T-helper 2 cell treated with Interferon-gamma antibody and Interleukin-4, amounts not matched to agents 5 μg/mL and 100 μg/mL, for 36 hours (primary cell): ENCODE measurements around the gene THBS4.

Source experiments
- DNase-seq: peaks from one replicate; pipeline ENCODE4 v3.0.0; 2021; ENCODE audit warnings: low spot score
- H3K27ac Mint-ChIP-seq: one replicate; pipeline ENCODE4 v1.8.0; 2021; ENCODE audit warnings: mild to moderate bottlenecking, mixed read lengths
- H3K27me3 Mint-ChIP-seq: one replicate; pipeline ENCODE4 v1.8.0; 2021; ENCODE audit warnings: low read depth, mixed read lengths
- H3K36me3 Mint-ChIP-seq: one replicate; pipeline ENCODE4 v1.8.0; 2021; ENCODE audit warnings: low read depth, mixed read lengths
- H3K4me1 Mint-ChIP-seq: one replicate; pipeline ENCODE4 v1.8.0; 2021; ENCODE audit warnings: low read depth, mixed read lengths
- H3K4me3 Mint-ChIP-seq: one replicate; pipeline ENCODE4 v1.8.0; 2022; ENCODE audit warnings: mild to moderate bottlenecking, moderate library complexity, mixed read lengths
- H3K9me3 Mint-ChIP-seq: one replicate; pipeline ENCODE4 v1.8.0; 2021; ENCODE audit warnings: mixed read lengths

THBS4 gene

DNA sequence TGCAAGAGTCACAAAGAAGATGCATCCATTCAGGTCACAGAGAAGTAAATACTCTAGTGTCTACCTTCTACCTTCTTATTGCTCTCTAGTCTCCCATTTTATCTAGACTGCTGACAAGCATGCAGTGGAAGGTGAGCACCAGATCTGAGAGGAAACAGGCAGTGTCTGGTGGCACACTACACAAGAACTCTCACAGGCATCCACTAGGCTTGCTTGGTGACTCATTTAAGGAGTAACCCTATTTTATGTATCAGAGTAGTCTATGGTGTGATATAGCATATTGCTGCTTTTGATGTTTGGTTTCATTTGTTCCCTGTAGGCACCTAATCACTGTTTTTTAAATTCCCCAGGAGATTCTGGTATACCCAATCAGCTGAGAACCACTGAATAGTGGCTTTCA is 1.6 kb upstream of the THBS4 start:
- H3K36me3 Mint-ChIP-seq: no peaks in the 10 kb centered on the region
- H3K4me3 Mint-ChIP-seq: peak overlapping the region; percentile 24
- peaks cover 34% of the 10 kb centered on the region for H3K27me3 Mint-ChIP-seq
- H3K27ac Mint-ChIP-seq: peak overlapping the region; percentile 8
- H3K9me3 Mint-ChIP-seq: no peaks in the 10 kb centered on the region
- peak; percentile 28 for DNase-seq
- H3K4me1 Mint-ChIP-seq: peaks cover 36% of the 10 kb centered on the region

DNA sequence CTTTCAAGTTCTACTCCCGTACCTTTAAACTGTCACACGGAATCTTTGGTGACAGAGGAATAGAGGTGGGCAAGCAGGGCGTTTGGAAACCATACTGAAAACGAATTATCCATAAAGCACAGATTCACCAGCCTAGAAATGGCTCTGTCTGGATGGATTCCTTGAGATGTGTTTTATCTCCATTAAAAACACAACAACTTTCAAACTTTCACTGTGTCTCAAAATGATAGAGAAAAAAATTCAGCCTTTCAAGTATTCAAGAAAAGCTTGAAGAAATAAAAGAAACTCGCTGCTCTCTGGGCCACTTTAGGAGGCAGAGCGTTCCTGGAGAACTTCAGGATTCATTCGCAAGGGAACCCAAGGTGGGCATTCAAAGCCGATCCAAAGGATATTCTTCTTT is 589 bp upstream of the THBS4 start:
- Mint-ChIP-seq H3K27me3 (peaks cover 34% of the 10 kb centered on the region), H3K36me3 (no peaks in the 10 kb centered on the region), H3K4me3 (peak overlapping the region; percentile 68), H3K27ac (no peak overlapping the region), H3K4me1 (peaks cover 33% of the 10 kb centered on the region), H3K9me3 (no peaks in the 10 kb centered on the region)
- no peak for DNase-seq

DNA sequence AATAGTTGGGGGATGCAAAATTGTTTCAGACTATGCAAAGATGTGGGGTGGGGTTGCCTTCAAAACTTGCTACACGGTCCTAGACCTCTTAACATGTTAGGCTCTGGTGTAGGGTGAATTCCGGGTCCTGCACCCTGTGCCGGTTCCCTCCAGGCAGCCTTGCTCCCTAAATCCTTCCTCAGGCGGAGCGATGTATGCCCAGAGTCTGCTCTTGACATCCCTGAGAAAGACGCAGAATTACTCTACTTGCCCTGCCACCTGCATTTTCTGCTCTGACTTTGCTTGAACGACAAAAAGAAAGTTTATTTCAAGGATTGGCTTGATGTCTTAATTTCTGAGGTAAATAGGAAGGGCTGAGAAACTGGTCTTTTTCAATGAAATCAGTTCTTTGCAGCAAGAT is 691 bp downstream of the THBS4 start:
- Mint-ChIP-seq H3K9me3 (no peaks in the 10 kb centered on the region), H3K4me1 (peaks cover 32% of the 10 kb centered on the region), H3K4me3 (peak overlapping the region; percentile 58), H3K36me3 (no peaks in the 10 kb centered on the region), H3K27ac (no peak overlapping the region), H3K27me3 (peaks cover 36% of the 10 kb centered on the region)
- no peak for DNase-seq

DNA sequence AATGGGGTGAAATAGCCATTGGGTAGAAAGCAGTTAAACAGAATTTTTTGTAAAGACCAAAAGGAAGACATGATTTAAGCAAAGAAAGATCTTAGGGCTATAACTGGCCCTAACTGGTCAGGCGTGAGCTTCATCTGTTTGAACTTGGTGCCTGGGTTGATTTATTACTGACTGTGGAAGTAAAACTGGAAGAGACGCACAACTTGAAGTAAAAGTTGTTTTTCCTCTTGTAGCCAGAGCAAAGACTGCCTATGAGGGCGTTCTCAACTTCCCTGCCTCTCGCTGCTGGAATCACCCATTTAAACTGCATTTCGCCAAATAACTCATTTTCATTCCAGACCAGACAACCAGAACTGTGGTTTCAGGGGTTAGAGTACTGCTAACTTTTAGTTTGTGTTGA is 1.5 kb downstream of the THBS4 start:
- DNase-seq: no peak
- Mint-ChIP-seq H3K27me3 (peaks cover 36% of the 10 kb centered on the region), H3K4me3 (no peak overlapping the region), H3K36me3 (no peaks in the 10 kb centered on the region), H3K4me1 (peaks cover 26% of the 10 kb centered on the region), H3K27ac (no peak overlapping the region), H3K9me3 (no peaks in the 10 kb centered on the region)

DNA sequence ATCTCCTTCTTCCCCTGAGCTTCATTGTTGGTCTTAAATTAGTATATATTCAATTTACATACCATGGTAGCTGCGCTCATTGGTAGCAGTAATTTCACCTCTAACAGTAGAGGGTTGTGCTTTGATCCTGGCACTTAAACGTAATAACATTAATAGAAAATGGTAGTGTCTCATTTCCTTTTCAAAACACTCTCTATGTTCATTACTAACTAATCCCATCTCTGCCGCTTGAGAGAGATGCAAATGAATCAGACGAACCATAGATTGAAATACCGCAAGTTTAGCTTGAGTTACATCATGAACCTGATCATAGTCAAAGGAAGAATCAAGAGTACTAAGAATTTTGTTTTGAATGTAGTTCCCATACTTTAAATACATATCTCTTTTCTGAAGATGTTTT is 2.2 kb downstream of the THBS4 start:
- Mint-ChIP-seq H3K36me3 (no peaks in the 10 kb centered on the region), H3K27ac (peak overlapping the region; percentile 33), H3K27me3 (peaks cover 36% of the 10 kb centered on the region), H3K4me3 (peak overlapping the region; percentile 16), H3K9me3 (no peaks in the 10 kb centered on the region), H3K4me1 (peaks cover 26% of the 10 kb centered on the region)
- DNase-seq: no peak

DNA sequence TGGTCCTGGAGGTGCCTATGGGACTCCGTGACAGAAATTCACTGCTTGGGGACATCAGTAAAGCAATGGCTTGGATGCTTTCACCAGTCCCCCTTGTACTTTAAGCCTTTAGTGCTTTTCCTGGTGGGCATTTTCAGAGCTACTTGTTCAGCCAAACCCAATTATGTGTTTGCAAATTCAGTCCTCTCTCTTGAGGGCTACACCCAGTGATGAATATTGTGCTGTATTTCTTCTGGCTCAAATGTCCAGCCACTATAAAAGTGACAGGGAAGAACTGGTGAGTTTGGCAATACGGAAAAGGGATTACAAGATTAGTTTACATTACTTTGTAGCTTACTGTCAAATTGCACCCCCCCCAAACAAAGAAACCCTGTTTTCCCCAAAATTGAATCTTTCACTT is 4.5 kb downstream of the THBS4 start:
- H3K4me3 Mint-ChIP-seq: no peak overlapping the region
- H3K9me3 Mint-ChIP-seq: no peaks in the 10 kb centered on the region
- DNase-seq: no peak
- H3K27ac Mint-ChIP-seq: no peak overlapping the region
- no peaks in the 10 kb centered on the region for H3K36me3 Mint-ChIP-seq
- H3K27me3 Mint-ChIP-seq: peaks cover 36% of the 10 kb centered on the region
- peaks cover 9% of the 10 kb centered on the region for H3K4me1 Mint-ChIP-seq

DNA sequence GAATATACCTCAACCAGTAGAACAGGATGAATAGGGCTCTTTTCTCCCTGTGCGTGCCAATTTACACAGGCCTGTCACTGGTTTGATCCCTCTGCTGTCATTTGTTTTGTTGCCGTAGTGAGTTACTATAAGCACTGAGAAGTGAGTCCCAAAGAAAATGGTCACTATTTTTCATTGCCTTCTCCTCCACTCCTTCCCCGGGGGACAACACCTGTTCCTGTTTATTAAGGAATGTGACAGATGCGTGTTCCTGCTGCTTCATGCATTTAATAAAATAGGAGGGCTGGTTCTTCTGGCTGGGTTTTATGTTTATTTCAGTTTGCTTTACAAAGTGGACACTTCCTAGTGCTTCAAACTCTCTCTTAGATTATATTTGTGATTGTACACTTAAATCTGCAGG is 6.4 kb downstream of the THBS4 start:
- Mint-ChIP-seq H3K36me3 (no peaks in the 10 kb centered on the region), H3K27ac (no peak overlapping the region), H3K4me3 (no peak overlapping the region), H3K9me3 (no peaks in the 10 kb centered on the region), H3K4me1 (peaks cover 8% of the 10 kb centered on the region), H3K27me3 (peaks cover 28% of the 10 kb centered on the region)
- no peak for DNase-seq

DNA sequence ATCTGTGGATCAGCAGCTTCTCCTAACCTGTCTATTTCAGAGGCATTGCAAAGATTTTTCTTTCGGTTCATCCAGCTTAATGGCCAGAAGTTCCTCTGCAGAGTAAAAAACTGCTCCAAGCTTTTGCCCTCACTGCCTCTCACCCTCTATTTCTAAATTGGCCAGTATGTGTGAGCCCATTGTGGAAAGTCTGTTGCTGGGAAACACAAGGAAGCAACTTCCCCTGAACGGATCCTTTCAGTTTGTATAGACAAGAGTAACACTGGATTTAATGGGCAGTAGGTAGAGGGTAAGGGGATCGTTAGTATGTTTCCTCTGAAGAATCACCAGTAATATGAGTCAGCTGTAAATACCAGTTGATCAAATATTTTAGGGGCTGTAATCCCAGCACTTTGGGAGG is 7.2 kb downstream of the THBS4 start:
- H3K9me3 Mint-ChIP-seq: no peaks in the 10 kb centered on the region
- no peak overlapping the region for H3K27ac Mint-ChIP-seq
- peaks cover 23% of the 10 kb centered on the region for H3K27me3 Mint-ChIP-seq
- peaks cover 6% of the 10 kb centered on the region for H3K4me1 Mint-ChIP-seq
- H3K36me3 Mint-ChIP-seq: no peaks in the 10 kb centered on the region
- H3K4me3 Mint-ChIP-seq: no peak overlapping the region
- DNase-seq: no peak

DNA sequence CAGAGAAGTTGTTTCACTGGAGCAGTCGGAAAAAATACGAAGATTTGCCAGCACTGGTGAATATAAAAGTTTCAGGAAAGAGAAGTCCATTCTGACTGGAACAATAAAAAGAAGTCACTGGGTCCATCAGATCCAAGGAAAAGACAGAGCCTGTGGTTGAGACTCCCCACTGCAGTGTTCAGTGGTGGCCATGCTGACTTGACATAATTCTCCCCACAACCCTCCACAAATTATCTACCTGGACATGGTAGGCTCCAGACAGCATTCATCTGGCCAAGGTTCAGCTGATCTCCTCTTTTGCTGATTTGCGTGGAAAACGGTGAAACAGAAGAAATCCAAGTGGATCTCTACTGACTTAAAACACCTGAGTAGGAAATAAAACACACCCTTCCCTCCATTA is 8.0 kb downstream of the THBS4 start:
- no peaks in the 10 kb centered on the region for H3K36me3 Mint-ChIP-seq
- H3K27me3 Mint-ChIP-seq: peaks cover 19% of the 10 kb centered on the region
- no peak overlapping the region for H3K27ac Mint-ChIP-seq
- no peak overlapping the region for H3K4me3 Mint-ChIP-seq
- H3K9me3 Mint-ChIP-seq: no peaks in the 10 kb centered on the region
- no peak for DNase-seq
- no peaks in the 10 kb centered on the region for H3K4me1 Mint-ChIP-seq

DNA sequence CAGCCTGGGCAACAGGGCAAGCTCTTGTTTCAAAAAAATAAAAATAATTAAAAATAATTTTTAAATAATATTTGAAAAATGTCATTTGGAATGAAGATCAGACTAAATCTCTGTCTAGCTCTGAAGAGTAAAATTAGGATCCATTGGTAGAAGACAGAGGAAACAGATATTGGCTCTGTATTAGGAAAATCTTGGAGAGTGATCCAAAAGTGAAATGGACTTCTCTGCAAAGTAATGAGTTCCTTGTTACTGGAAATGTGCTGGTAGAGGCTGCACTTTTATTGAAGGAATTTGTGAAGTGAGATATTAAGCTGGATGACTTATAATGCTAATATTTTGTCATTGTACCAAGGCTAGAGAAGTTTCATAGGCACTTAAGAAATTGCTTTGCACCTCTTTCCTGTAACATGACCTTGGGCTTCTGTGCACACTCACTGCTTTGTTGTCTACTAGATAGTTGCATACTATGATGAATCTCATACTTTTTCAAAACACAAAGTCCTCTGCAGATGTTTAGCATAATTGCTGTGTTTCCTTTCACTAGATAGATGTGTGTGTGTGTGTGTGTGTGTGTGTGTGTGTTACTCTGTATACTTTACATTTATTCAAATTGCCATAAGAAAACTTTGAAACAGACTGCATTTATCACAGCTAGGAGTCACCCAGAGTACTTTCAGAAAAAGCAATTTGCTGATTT is 13.1 kb downstream of the THBS4 start:
- Mint-ChIP-seq H3K9me3 (no peaks in the 10 kb centered on the region), H3K27me3 (peaks cover 16% of the 10 kb centered on the region), H3K27ac (no peak overlapping the region), H3K4me3 (no peak overlapping the region), H3K36me3 (no peaks in the 10 kb centered on the region), H3K4me1 (no peaks in the 10 kb centered on the region)
- DNase-seq: no peak

DNA sequence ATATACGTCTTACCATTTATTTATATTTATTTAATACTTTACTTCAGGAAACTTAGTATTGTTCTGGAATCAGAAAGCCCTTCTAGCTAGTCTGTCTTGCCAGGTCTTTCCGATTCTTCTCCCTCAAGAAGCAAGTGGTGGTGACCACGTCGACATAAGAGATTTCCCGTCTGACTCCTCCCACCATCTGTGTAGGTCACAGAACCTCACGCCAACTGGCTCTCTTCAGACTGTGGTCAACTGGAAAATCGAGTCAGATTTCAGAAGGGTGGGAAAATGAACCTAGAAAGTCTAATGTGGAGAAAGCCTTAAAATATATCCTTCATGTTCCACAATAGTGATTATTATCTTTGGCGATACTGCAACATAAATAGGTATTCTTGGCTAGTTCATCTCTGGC is 17.3 kb downstream of the THBS4 start:
- Mint-ChIP-seq H3K4me1 (no peaks in the 10 kb centered on the region), H3K9me3 (no peaks in the 10 kb centered on the region), H3K4me3 (no peak overlapping the region), H3K36me3 (no peaks in the 10 kb centered on the region), H3K27me3 (peaks cover 4% of the 10 kb centered on the region), H3K27ac (no peak overlapping the region)
- DNase-seq: no peak

DNA sequence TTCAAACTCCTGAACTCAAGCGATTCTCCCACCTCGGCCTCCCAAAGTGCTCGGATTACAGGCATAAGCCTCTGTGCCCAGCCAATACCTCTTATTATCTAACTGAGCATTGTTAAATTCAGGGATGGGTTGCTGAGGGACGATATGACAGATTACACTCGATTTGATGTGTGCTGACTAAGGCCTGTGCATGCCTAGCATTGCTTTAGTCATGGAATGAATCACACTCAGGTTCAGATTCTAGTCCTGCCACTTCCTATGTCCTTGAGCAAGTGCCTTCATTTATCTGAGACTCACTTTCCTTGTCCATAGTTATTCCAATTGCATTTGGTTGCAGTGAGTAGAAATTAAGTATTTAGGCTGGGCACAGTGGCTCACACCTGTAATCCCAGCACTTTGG is 19.5 kb downstream of the THBS4 start:
- Mint-ChIP-seq H3K9me3 (no peaks in the 10 kb centered on the region), H3K4me1 (no peaks in the 10 kb centered on the region), H3K4me3 (no peak overlapping the region), H3K36me3 (no peaks in the 10 kb centered on the region), H3K27ac (no peak overlapping the region), H3K27me3 (peaks cover 4% of the 10 kb centered on the region)
- DNase-seq: no peak

DNA sequence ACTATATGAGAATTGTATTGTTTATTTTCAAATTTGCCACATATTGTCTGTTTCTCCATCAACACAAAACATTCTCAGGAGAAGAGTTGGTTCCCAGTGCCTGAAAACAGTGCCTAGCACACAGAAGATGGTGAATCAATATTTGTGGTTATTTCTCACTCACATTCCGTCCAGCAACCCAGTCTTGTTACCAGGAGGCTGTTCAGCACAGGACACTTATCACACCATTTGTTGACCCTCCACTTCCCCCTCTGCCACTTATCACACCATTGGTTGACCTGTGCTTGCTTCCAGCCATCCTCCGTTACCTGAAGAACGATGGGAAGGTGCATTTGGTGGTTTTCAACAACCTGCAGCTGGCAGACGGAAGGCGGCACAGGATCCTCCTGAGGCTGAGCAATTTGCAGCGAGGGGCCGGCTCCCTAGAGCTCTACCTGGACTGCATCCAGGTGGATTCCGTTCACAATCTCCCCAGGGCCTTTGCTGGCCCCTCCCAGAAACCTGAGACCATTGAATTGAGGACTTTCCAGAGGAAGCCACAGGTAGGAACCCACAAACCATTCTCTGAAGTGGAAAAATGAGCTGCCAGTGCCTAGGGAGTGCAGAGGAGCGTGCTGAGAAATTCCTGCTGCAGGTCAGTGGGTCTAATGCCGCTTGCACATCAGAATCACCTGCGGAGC is 20.5 kb downstream of the THBS4 start:
- Mint-ChIP-seq H3K9me3 (no peaks in the 10 kb centered on the region), H3K4me1 (peaks cover 1% of the 10 kb centered on the region), H3K27me3 (no peaks in the 10 kb centered on the region), H3K4me3 (no peak overlapping the region), H3K36me3 (no peaks in the 10 kb centered on the region), H3K27ac (no peak overlapping the region)
- no peak for DNase-seq

DNA sequence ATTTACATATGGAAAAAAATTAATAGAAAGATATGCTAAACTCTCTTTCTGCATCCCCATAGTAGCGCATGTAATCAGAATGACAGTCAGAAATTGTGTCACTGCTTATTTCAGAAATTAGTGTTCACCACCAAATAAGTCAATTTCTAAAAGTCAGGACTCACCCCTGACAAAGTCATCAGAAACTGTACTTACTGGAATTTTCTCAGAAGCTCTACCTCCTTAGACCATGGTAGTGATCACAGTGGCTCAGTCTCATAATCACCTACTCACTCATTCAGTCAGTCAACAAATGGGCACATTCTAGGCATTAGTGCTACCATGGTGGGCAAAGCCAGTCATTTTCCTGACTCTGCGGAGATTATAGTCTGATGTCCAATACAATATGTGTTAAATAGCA is 22.0 kb downstream of the THBS4 start:
- peaks cover 5% of the 10 kb centered on the region for H3K4me1 Mint-ChIP-seq
- H3K27ac Mint-ChIP-seq: no peak overlapping the region
- no peak for DNase-seq
- H3K36me3 Mint-ChIP-seq: no peaks in the 10 kb centered on the region
- H3K4me3 Mint-ChIP-seq: no peak overlapping the region
- no peaks in the 10 kb centered on the region for H3K27me3 Mint-ChIP-seq
- H3K9me3 Mint-ChIP-seq: no peaks in the 10 kb centered on the region

DNA sequence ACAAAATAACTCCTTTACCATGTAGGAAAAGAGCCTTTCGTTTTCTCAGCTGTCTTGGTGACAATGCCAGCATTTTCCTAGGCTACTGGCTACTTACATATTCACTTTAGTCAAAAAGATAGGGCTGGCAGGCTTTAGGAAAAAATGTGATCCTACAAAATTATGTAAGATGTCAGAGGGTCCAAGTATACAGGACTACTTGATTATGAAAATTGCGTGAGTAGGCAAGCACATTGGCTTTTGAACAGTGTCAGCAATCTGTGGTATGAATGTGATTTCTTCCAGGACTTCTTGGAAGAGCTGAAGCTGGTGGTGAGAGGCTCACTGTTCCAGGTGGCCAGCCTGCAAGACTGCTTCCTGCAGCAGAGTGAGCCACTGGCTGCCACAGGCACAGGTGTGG is 22.8 kb downstream of the THBS4 start:
- Mint-ChIP-seq H3K4me3 (no peak overlapping the region), H3K27me3 (no peaks in the 10 kb centered on the region), H3K4me1 (peaks cover 5% of the 10 kb centered on the region), H3K27ac (no peak overlapping the region), H3K9me3 (no peaks in the 10 kb centered on the region), H3K36me3 (no peaks in the 10 kb centered on the region)
- DNase-seq: no peak
